Ishikawa (cell line): ENCODE data around the gene SCCPDH.

Experiments used
- CEBPB ChIP-seq: IDR thresholded peaks from 2 replicates; pipeline ENCODE4 v1.6.1; 2012
- CREB1 ChIP-seq: IDR thresholded peaks from 2 replicates; pipeline ENCODE4 v1.6.1; 2012; ENCODE audit warnings: low read depth
- EGR1 ChIP-seq: IDR thresholded peaks from 2 replicates; pipeline ENCODE4 v1.6.1; 2012
- EP300 ChIP-seq: IDR thresholded peaks from 2 replicates; pipeline ENCODE4 v1.6.1; 2012; ENCODE audit warnings: borderline replicate concordance
- FOXM1 ChIP-seq: IDR thresholded peaks from 2 replicates; pipeline ENCODE4 v1.6.1; 2012; ENCODE audit warnings: low read depth, borderline replicate concordance
- NFIC ChIP-seq: IDR thresholded peaks from 2 replicates; pipeline ENCODE4 v1.6.1; 2012
- RAD21 ChIP-seq: IDR thresholded peaks from 2 replicates; pipeline ENCODE4 v1.6.1; 2012; ENCODE audit warnings: low read depth
- REST ChIP-seq: IDR thresholded peaks from 2 replicates; pipeline ENCODE4 v1.6.1; 2012; ENCODE audit warnings: low read depth, mild to moderate bottlenecking
- TAF1 ChIP-seq: IDR thresholded peaks from 2 replicates; pipeline ENCODE4 v1.6.1; 2012; ENCODE audit warnings: low read depth, mild to moderate bottlenecking
- TCF12 ChIP-seq: IDR thresholded peaks from 2 replicates; pipeline ENCODE4 v1.6.1; 2012; ENCODE audit warnings: low read depth
- TEAD4 ChIP-seq: IDR thresholded peaks from 2 replicates; pipeline ENCODE4 v1.6.1; 2012
- USF1 ChIP-seq: IDR thresholded peaks from 2 replicates; pipeline ENCODE4 v1.6.1; 2012
- YY1 ChIP-seq: IDR thresholded peaks from 2 replicates; pipeline ENCODE4 v1.6.1; 2012; ENCODE audit warnings: low read depth
- ZBTB7A ChIP-seq: IDR thresholded peaks from 2 replicates; pipeline ENCODE4 v1.6.1; 2012; ENCODE audit warnings: low read depth
- TF ChIP-seq, protein P1 (sequence below): IDR thresholded peaks from 2 replicates; pipeline ENCODE4 v1.6.1; 2012

SCCPDH gene

DNA sequence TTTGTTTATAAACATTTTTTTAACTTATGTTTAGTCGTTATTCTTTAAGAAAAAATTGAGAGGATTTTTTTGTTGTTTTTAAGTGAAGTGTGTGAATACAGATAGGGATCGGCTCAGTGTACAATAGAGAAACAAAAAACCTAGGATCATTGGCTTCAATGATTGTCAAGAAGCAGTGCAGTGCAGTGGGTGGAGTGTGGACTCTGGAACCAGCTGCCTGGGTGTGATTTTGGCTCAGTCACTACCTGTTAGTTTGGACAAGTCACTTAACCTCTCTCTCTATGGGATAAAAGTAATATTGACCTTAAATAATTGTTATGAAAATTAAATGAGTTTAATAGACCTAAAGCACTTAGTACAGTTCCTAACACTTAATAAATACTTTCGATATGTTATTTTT lies 41.3 kb downstream of the SCCPDH start:
- TF ChIP-seq USF1 (no peak), YY1 (no peak), EP300 (no peak), TAF1 (no peak), TCF12 (no peak), CREB1 (no peak), NFIC (no peak), FOXM1 (no peak), REST (no peak), ZBTB7A (no peak), CEBPB (no peak), RAD21 (no peak), EGR1 (no peak)
- TF ChIP-seq, protein P1, sequence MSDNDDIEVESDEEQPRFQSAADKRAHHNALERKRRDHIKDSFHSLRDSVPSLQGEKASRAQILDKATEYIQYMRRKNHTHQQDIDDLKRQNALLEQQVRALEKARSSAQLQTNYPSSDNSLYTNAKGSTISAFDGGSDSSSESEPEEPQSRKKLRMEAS: no peak

GRCh38 chr1:246768403-246769020 lies 44.3 kb downstream of the SCCPDH start:
- no peak for TF ChIP-seq REST
- no peak for TF ChIP-seq ZBTB7A
- no peak for TF ChIP-seq TAF1
- no peak for TF ChIP-seq CREB1
- TF ChIP-seq CEBPB: no peak
- TF ChIP-seq EGR1: no peak
- no peak for TF ChIP-seq RAD21

GRCh38 chr1:246769306-246769705 lies 45.1 kb downstream of the SCCPDH start:
- no peak for TF ChIP-seq CEBPB

DNA sequence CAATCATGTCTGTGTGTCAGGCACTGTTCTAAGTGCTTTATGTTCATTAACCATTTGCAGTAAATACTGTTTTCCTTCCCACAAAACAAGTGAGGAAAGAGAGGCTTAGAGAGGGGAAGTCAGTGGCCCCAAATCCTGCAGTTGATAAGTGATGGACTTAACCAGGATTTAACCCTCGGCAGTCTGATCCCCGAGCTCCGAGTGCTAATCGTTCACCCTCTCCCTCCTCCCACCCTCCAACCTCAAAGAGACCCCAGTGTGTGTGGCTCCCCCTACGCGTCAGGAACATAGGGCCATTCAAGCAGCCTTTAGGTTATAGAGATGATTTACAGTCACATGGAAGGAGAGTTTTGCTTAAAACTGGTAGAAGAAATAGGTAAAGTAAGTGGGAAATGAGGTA lies 47.2 kb downstream of the SCCPDH start:
- TF ChIP-seq FOXM1: no peak
- TF ChIP-seq YY1: no peak
- TF ChIP-seq EP300: no peak
- TF ChIP-seq CEBPB: no peak

GRCh38 chr1:246772686-246773085 lies 48.5 kb downstream of the SCCPDH start:
- TF ChIP-seq EP300 (no peak), FOXM1 (no peak), CREB1 (no peak), TCF12 (no peak), RAD21 (no peak), TAF1 (no peak), REST (no peak), YY1 (no peak), NFIC (no peak), TEAD4 (no peak), EGR1 (no peak), USF1 (no peak)
- TF ChIP-seq, protein P1: no peak
